Choroid plexus epithelial cell (primary cell): ENCODE results near the gene ECT2L.
"Not testable (repeated sequence)": the region's sequence is repeated elsewhere in the genome, so short reads cannot be mapped to it uniquely, and the experiment has no call there.

Source experiments
- DNase-seq: peaks from one replicate; pipeline ENCODE4 v3.0.0-alpha.2; 2010; ENCODE audit warnings: low read depth
- H3K4me3 ChIP-seq: 2 replicates; pipeline ENCODE4 v1.5.1; 2011; ENCODE audit warnings: low read depth, mild to moderate bottlenecking, control low read depth, low read length, moderate library complexity
- TF ChIP-seq, protein P1 (sequence below): conservative IDR thresholded peaks from 2 replicates; pipeline ENCODE4 v1.5.1; 2011; ENCODE audit warnings: low read depth, mild to moderate bottlenecking, control low read depth, inconsistent platforms, low read length, moderate library complexity

ECT2L gene

DNA sequence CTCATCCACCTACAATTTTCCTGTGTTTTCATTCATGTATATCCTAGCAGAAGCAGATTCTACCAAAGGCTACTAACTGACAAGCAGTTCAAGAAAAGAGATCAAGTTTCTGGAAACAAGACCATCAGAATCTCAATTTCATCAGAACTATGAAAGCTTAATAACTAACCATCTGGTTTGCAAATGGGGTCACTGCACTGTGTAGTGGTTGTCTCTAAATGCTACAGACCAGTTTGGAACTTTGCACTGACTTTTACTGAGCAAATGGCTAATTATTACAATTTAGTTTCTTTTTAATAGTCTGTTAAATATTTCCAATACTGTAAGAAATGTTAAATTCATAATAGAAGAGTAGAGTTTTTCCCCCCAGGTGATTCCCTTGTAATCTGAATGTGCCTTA, 127.7 kb downstream of the ECT2L start:
- no peak overlapping the region for H3K4me3 ChIP-seq
- TF ChIP-seq, protein P1, sequence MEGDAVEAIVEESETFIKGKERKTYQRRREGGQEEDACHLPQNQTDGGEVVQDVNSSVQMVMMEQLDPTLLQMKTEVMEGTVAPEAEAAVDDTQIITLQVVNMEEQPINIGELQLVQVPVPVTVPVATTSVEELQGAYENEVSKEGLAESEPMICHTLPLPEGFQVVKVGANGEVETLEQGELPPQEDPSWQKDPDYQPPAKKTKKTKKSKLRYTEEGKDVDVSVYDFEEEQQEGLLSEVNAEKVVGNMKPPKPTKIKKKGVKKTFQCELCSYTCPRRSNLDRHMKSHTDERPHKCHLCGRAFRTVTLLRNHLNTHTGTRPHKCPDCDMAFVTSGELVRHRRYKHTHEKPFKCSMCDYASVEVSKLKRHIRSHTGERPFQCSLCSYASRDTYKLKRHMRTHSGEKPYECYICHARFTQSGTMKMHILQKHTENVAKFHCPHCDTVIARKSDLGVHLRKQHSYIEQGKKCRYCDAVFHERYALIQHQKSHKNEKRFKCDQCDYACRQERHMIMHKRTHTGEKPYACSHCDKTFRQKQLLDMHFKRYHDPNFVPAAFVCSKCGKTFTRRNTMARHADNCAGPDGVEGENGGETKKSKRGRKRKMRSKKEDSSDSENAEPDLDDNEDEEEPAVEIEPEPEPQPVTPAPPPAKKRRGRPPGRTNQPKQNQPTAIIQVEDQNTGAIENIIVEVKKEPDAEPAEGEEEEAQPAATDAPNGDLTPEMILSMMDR, result no peak

DNA sequence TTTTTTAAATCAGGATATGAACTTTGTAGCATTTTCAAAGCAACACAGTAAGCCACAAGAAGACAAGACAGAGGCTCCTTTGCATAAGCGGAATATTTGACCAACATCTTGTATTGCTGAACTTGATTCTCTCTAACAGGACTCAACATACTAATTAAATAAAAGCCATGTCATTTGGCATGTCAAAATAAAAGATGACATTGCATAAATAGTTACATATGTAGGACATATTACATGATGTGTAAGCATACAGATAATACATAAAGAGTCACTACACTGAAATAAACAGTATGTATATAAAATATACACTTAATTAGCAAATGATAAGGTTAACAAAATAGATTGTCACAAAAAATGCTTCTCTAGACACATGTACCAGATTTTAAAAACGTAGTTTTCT, 129.9 kb downstream of the ECT2L start:
- DNase-seq, result no peak
- TF ChIP-seq, protein P1, result no peak

More for the DNA sequence above, 127.7 kb downstream of the ECT2L start:
- no peak for DNase-seq

DNA sequence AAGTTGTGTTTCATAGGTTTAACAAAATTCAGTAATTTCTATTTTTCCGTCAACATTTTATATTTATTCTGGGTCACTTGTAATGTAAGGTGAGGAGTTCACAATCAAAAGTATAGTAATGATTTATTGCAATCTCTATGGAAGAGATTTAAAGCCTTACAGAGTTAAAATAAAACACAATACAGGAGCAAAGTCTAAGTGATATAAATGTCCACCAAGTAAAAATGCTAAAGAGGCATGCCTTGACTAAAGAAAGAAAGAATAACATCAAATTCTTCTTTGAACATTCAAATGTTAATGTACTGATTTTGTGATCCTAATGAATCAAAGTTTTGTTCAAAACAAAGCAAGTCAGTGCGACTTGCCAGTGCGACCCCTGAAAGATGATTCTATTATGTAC, 130.7 kb downstream of the ECT2L start:
- TF ChIP-seq, protein P1, result no peak
- no peak for DNase-seq
- no peak overlapping the region for H3K4me3 ChIP-seq

More for the DNA sequence above, 129.9 kb downstream of the ECT2L start:
- H3K4me3 ChIP-seq, result no peak overlapping the region

DNA sequence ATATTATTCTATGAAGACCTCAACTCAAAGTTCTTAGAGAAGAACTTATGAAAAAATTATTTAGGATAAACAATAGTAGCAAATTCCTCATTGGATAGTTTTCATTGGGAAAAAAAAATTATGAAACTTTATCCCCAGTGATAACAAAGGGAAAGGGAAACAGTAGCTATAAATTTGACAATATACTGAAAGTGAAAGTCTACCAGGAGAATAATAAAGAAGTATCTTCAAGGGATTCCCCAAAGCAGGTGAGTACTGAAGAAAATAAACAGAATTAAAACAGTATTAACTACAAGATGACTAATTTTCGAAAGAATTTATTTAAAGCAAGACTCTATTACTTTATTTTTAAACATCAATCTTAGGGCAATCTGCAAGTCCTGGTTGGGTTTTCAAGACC, 135.8 kb downstream of the ECT2L start:
- H3K4me3 ChIP-seq, result no peak overlapping the region
- TF ChIP-seq, protein P1, result no peak
- DNase-seq, result no peak

DNA sequence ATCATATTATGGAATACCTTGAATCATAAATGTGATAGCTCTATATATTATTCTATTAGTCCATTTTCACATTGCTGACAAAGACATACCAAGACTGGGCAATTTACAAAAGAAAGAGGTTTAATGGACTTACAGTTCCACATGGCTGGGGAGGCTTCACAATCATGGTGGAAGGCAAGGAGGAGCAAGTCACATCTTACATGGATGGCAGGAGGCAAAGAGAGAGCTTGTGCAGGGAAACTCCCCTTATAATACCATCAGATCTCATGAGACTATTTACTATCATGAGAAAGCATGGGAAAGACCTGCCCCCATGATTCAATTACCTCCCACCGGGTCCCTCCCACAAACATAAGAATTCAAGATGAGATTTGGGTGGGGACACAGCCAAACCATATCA, 141.0 kb downstream of the ECT2L start:
- not testable (repeated sequence) for H3K4me3 ChIP-seq, DNase-seq

DNA sequence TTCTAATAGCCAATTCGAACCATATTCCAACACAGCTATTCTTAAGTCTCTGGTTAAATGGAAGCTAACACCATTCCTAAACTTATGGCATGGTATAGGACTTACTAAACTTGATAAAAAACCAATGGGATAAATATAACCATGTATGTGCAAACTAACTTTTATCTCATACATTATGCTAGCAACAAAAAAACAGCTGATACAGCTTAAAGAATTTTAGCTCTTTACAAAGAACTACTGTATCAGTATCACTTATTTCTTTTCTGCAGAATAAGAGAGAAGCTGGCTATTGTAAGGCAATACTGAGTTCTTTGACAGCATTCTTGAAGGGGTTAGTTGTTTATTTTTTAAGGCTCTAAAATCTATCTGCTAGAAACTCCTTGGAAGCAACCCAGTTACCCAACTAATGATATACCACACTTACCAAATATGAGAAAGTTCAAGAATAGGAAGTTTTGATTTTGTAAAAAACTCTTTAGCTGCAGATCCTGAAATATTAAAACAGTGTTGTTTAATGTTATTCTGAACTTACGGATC, 147.3 kb downstream of the ECT2L start:
- TF ChIP-seq, protein P1, result no peak
- no peak for DNase-seq
- no peak overlapping the region for H3K4me3 ChIP-seq

DNA sequence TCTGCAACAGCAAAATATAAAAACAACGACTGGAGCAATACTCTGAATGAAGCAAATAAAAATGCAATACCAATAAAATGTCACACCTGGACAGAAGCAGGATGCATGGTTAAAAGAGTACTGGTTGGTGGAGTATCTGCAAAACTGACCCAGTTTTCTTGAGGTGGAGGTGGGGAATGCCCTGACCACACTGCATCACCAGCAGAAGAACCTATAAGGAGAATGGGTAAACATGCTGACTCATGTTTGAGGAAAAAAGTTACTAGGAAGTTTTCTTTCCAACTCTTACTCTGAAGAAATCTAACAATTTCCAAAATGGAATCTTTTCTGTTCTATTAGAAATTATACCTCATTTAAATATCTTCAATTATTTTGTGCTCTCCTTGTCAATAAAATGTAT, 148.5 kb downstream of the ECT2L start:
- TF ChIP-seq, protein P1, result no peak
- DNase-seq, result peak; percentile 86
- no peak overlapping the region for H3K4me3 ChIP-seq
